Peyer's patch (tissue), 4 donors: ENCODE measurements around the gene FRG2C.
"Not testable (repeated sequence)": the region's sequence is repeated elsewhere in the genome, so short reads cannot be mapped to it uniquely, and the experiment has no call there.

Experiments
- CTCF ChIP-seq, 6 experiments: fragments of 450-650 bp in 4 of 6; fragments of 200-600 bp in 2 of 6; sonication (generic) in 1 of 6; IDR thresholded peaks; one replicate each; pipeline ENCODE4 v1.5.1; 2017 to 2019; ENCODE audit warnings: antibody characterized with exemption in 6 of 6, mild to moderate bottlenecking in 3 of 6, moderate library complexity in 1 of 6
- POLR2A ChIP-seq, 2 donors: fragments of 450-650 bp; IDR thresholded peaks; one replicate each; pipeline ENCODE4 v1.5.1; 2017; ENCODE audit warnings: antibody characterized with exemption in 2 of 2, mild to moderate bottlenecking in 2 of 2, moderate library complexity in 2 of 2

GRCh38 chr3:75645548-75645947 is 18.6 kb upstream of the FRG2C start:
- not testable (repeated sequence) for TF ChIP-seq CTCF, POLR2A (IDR thresholded peaks at IDR 0.05)
